B cell (primary cell): ENCODE results near the gene MPZL2. TPM values are rescaled to one million over a fixed set of nuclear protein-coding genes. Genes with fewer than 3 reads are reported as not detected.

Experiments
- ATAC-seq: fragments of 200-7000 bp; cut with Tn5 transposase; one replicate; pipeline ENCODE4 v1.10.0; 2021; ENCODE audit warnings: low read depth, mild to moderate bottlenecking, moderate number of reproducible peaks, moderate library complexity
- CTCF ChIA-PET: fragments of 350-600 bp; sonication (Branson Sonifier 250); formaldehyde crosslinking; loops from one replicate; lab custom pipeline; 2021; ENCODE audit warnings: antibody characterized with exemption, inconsistent platforms; lab: Charles Lee
- POLR2A ChIA-PET: fragments of 350-600 bp; sonication (Branson Sonifier 250); formaldehyde crosslinking; loops from one replicate; lab custom pipeline; 2021; ENCODE audit warnings: antibody characterized with exemption; lab: Charles Lee
- DNase-seq: peaks from one replicate; pipeline ENCODE4 v3.0.0; 2013
- H2AFZ ChIP-seq: 2 replicates; pipeline ENCODE4 v1.6.1; 2012; ENCODE audit warnings: mild to moderate bottlenecking, low read depth, low read length; ENCODE audit not compliant: insufficient read depth, poor library complexity, severe bottlenecking
- H3K27ac ChIP-seq, 2 donors: 1 replicate in 1 of 2; 2 replicates in 1 of 2; pipeline ENCODE4 v1.5.1; 2012 to 2013; ENCODE audit warnings: low read length in 2 of 2, mild to moderate bottlenecking in 2 of 2, moderate library complexity in 1 of 2
- H3K27me3 ChIP-seq, 4 experiments: fragments of 200-600 bp in 1 of 4; sonication (generic) in 1 of 4; replicated peaks in 1 of 4; 1 replicate in 2 of 4; 2 replicates in 2 of 4; pipeline versions ENCODE4 v1.6.1 to v1.7.0; 2013 to 2016; ENCODE audit warnings: low read length in 3 of 4, mild to moderate bottlenecking in 2 of 4, mixed read lengths in 1 of 4, moderate library complexity in 1 of 4; ENCODE audit not compliant: insufficient read depth in 4 of 4, control insufficient read depth in 3 of 4; ENCODE audit errors: control extremely low read depth in 1 of 4
- H3K36me3 ChIP-seq, 2 experiments: replicated peaks in 1 of 2; 1 replicate in 1 of 2; 2 replicates in 1 of 2; pipeline versions ENCODE4 v1.6.1 to v1.7.1; 2013; ENCODE audit warnings: low read length in 1 of 2; ENCODE audit not compliant: insufficient read depth in 2 of 2, control insufficient read depth in 1 of 2; ENCODE audit errors: control extremely low read depth in 1 of 2, extremely low read depth in 1 of 2
- H3K4me1 ChIP-seq, 2 donors: fragments of 200-600 bp in 1 of 2; sonication (generic) in 1 of 2; 1 replicate in 1 of 2; 2 replicates in 1 of 2; pipeline versions ENCODE4 v1.5.1 to v1.6.1; 2013 to 2017; ENCODE audit warnings: low read length in 2 of 2; ENCODE audit not compliant: control insufficient read depth in 2 of 2, insufficient read depth in 2 of 2
- H3K4me2 ChIP-seq: replicated peaks from 2 replicates; pipeline ENCODE3; 2012; ENCODE audit warnings: mild to moderate bottlenecking, low read depth, low read length; ENCODE audit not compliant: poor library complexity, severe bottlenecking
- H3K4me3 ChIP-seq, 5 experiments: fragments of 200-600 bp in 1 of 5; sonication (generic) in 1 of 5; 1 replicate in 3 of 5; 2 replicates in 2 of 5; pipeline versions ENCODE4 v1.5.1 to v1.7.0; 2011 to 2016; ENCODE audit warnings: low read length in 4 of 5, mild to moderate bottlenecking in 4 of 5, low read depth in 2 of 5, control low read depth in 1 of 5, moderate library complexity in 1 of 5; ENCODE audit not compliant: insufficient read depth in 1 of 5; ENCODE audit errors: control extremely low read depth in 1 of 5, extremely low read depth in 1 of 5
- H3K79me2 ChIP-seq: fragments of 200-600 bp; sonication (generic); one replicate; pipeline ENCODE4 v1.6.0; 2016; ENCODE audit warnings: low read length; ENCODE audit not compliant: control insufficient read depth, insufficient read depth
- H3K9ac ChIP-seq: fragments of 200-600 bp; sonication (generic); 2 replicates; pipeline ENCODE4 v1.6.1; 2017; ENCODE audit warnings: mild to moderate bottlenecking, low read length, moderate library complexity
- H3K9me3 ChIP-seq, 3 donors: one replicate each; pipeline versions ENCODE4 v1.6.1 to v1.7.1; 2013; ENCODE audit warnings: low read length in 2 of 3; ENCODE audit not compliant: control insufficient read depth in 2 of 3, insufficient read depth in 1 of 3; ENCODE audit errors: control extremely low read depth in 1 of 3
- H4K20me1 ChIP-seq: 2 replicates; pipeline ENCODE4 v1.6.0; 2012; ENCODE audit warnings: mild to moderate bottlenecking, low read length; ENCODE audit not compliant: insufficient read depth, control insufficient read depth, poor library complexity, severe bottlenecking
- H3K27ac Mint-ChIP-seq: one replicate; pipeline ENCODE4 v1.8.0; 2021; ENCODE audit warnings: mixed read lengths
- H3K27me3 Mint-ChIP-seq: one replicate; pipeline ENCODE4 v1.8.0; 2021; ENCODE audit warnings: mixed read lengths
- H3K4me1 Mint-ChIP-seq: one replicate; pipeline ENCODE4 v1.8.0; 2021; ENCODE audit warnings: mixed read lengths
- H3K4me3 Mint-ChIP-seq: one replicate; pipeline ENCODE4 v1.8.0; 2021; ENCODE audit warnings: mixed read lengths
- H3K9me3 Mint-ChIP-seq: one replicate; pipeline ENCODE4 v1.8.0; 2022; ENCODE audit warnings: mixed read lengths; ENCODE audit not compliant: insufficient read depth
- EZH2 ChIP-seq: IDR thresholded peaks from 2 replicates; pipeline ENCODE4 v1.6.1; 2012; ENCODE audit warnings: borderline replicate concordance, low read depth, mild to moderate bottlenecking, moderate library complexity, low read length; ENCODE audit not compliant: insufficient read depth, poor library complexity, severe bottlenecking
- WGBS: methylation state at CpG from one replicate; pipeline ENCODE4 v1.1.5; 2013; ENCODE audit warnings: missing lambda C conversion rate; ENCODE audit not compliant: insufficient coverage; 5-methylcytosine and 5-hydroxymethylcytosine counted together
- intact Hi-C: fragments of 100-400 bp; cut with micrococcal nuclease; formaldehyde crosslinking; loops from one replicate; pipeline ENCODE4 v1.10.0; 2022
- polyA plus RNA-seq: library from polyadenylated mRNA; depleted of rRNA; stranded (reverse); fragments of >200 nt; gene quantifications from 2 replicates; pipeline ENCODE4 v1.2.3, GENCODE V29; 2012
- total RNA-seq, 2 donors: library from RNA; stranded (reverse); fragments of 120-200 nt in 1 of 2; gene quantifications; 1 replicate in 1 of 2; 2 replicates in 1 of 2; pipeline versions ENCODE4 v1.2.3 to v1.2.4, GENCODE V29; 2013 to 2022
- TF ChIP-seq, protein P1 (sequence below): fragments of 200-600 bp; IDR thresholded peaks from one replicate; pipeline ENCODE4 v1.8.0; 2022; ENCODE audit warnings: antibody characterized with exemption, mild to moderate bottlenecking

The MPZL2 gene
- total and polyA plus RNA-seq, 2 donors (not counting 1 experiment from before 2014, with no cell fraction given): 1.2 TPM; not detected in 1

DNA sequence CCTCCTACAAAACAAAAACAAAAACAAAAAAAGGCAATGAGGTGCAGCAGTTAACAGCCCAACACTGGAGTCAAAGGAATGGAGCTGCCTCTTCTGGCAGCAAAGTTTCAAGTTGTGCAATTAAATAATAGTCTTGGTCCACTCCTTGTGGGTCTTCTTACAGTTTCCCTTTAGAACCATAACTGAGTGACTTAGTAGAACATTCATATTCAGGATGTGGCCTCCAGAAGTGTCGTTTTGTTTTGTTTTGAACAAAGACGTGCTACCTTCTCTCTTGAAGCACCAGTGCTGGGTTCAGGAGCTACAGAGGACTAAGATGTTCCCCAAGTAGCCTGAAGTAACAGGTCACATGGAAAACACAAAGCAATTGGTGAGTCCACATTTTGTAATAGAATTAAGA, 37.3 kb downstream of the MPZL2 start:
- H3K9ac ChIP-seq: no peak overlapping the region
- DNase-seq (no peak), ATAC-seq (no peak)
- no peaks in the 10 kb centered on the region for H3K9me3 ChIP-seq
- no peak for TF ChIP-seq EZH2
- TF ChIP-seq, protein P1, sequence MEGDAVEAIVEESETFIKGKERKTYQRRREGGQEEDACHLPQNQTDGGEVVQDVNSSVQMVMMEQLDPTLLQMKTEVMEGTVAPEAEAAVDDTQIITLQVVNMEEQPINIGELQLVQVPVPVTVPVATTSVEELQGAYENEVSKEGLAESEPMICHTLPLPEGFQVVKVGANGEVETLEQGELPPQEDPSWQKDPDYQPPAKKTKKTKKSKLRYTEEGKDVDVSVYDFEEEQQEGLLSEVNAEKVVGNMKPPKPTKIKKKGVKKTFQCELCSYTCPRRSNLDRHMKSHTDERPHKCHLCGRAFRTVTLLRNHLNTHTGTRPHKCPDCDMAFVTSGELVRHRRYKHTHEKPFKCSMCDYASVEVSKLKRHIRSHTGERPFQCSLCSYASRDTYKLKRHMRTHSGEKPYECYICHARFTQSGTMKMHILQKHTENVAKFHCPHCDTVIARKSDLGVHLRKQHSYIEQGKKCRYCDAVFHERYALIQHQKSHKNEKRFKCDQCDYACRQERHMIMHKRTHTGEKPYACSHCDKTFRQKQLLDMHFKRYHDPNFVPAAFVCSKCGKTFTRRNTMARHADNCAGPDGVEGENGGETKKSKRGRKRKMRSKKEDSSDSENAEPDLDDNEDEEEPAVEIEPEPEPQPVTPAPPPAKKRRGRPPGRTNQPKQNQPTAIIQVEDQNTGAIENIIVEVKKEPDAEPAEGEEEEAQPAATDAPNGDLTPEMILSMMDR: no peak
- ChIA-PET CTCF (interaction anchor here (1.4 to 3.4 kb wide), 2 partner anchors 25 to 28 kb away, joined by 3 to 20 read pairs; no protein-coding TSS in a partner anchor), POLR2A (no interaction called here)
- H3K27me3 ChIP-seq: peaks cover 0 to 12% (median 8%) of the 10 kb centered on the region in 4 experiments
- no peak overlapping the region for H3K27ac ChIP-seq
- H3K4me3 Mint-ChIP-seq: peak overlapping the region; percentile 18
- no peak overlapping the region for H2AFZ ChIP-seq
- H3K9me3 Mint-ChIP-seq: no peaks in the 10 kb centered on the region
- H3K36me3 ChIP-seq: no peaks in the 10 kb centered on the region
- peak overlapping the region; percentile 56 for H3K4me2 ChIP-seq
- H3K27me3 Mint-ChIP-seq: peaks cover 16% of the 10 kb centered on the region
- H3K4me1 ChIP-seq: peaks cover 62 to 65% of the 10 kb centered on the region in 2 donors
- 33% methylated on average over 1 of the region's 2 CpGs for WGBS
- no peaks in the 10 kb centered on the region for H4K20me1 ChIP-seq
- peaks cover 60% of the 10 kb centered on the region for H3K4me1 Mint-ChIP-seq
- no peak overlapping the region for H3K4me3 ChIP-seq
- intact Hi-C loops: loop anchor here (2.0 to 10.0 kb wide), 3 partner anchors 14 to 212 kb away; no protein-coding TSS in a partner anchor
- no peaks in the 10 kb centered on the region for H3K79me2 ChIP-seq
- no peak overlapping the region for H3K27ac Mint-ChIP-seq

DNA sequence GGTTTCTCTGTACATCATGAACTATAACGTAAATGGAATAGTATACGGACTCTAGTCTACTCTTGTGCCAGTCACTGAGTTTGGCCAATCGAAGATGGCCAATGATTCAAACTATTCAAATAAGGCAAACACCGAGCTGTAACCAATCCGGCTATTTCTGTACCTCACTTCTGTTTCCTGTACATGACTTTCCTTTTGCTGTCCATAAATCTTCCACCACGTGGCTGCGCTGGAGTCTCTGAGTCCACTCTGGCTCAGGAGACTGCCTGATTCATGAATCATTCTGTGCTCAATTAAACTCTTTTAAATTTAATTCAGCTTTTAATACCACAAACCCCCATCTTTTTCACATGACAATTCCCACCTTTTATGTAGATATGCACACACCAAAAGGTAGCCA, 37.8 kb downstream of the MPZL2 start:
- Histone ChIP-seq H3K9ac (no peak overlapping the region), H3K4me1 (peaks cover 62 to 65% of the 10 kb centered on the region in 2 donors), H3K9me3 (no peaks in the 10 kb centered on the region), H3K4me3 (no peak overlapping the region), H3K27me3 (peaks cover 0 to 17% (median 13%) of the 10 kb centered on the region in 4 experiments), H3K79me2 (no peaks in the 10 kb centered on the region), H2AFZ (no peak overlapping the region), H3K4me2 (peak overlapping the region; percentile 56), H3K36me3 (no peaks in the 10 kb centered on the region), H4K20me1 (no peaks in the 10 kb centered on the region), H3K27ac (no peak overlapping the region)
- Mint-ChIP-seq H3K9me3 (no peaks in the 10 kb centered on the region), H3K27ac (no peak overlapping the region), H3K4me3 (peak overlapping the region; percentile 18), H3K4me1 (peaks cover 60% of the 10 kb centered on the region), H3K27me3 (peaks cover 20% of the 10 kb centered on the region)
- ATAC-seq (no peak), DNase-seq (no peak)
- ChIA-PET POLR2A (interaction anchor here (0.7 kb wide), 1 partner anchor 15 kb away, joined by 3 read pairs; no protein-coding TSS in a partner anchor), CTCF (interaction anchor here (1.4 to 3.4 kb wide), 2 partner anchors 24 to 28 kb away, joined by 3 to 20 read pairs; no protein-coding TSS in a partner anchor)
- 41% methylated on average over 7 of the region's 7 CpGs for WGBS
- intact Hi-C loops: loop anchor here (2.0 to 10.0 kb wide), 3 partner anchors 15 to 211 kb away; no protein-coding TSS in a partner anchor
- TF ChIP-seq, protein P1: no peak
- no peak for TF ChIP-seq EZH2
